Upper lobe of right lung (tissue), 1 donor: ENCODE results near the gene METTL24. TPM values are rescaled to one million over a fixed set of nuclear protein-coding genes. Genes with fewer than 3 reads are reported as not detected.
A peak's percentile ranks its signal among the peaks of the same experiment; 100 is the strongest.
"Not testable (repeated sequence)": the region's sequence is repeated elsewhere in the genome, so short reads cannot be mapped to it uniquely, and the experiment has no call there.

Experiments
- ATAC-seq: fragments of 200-7000 bp; cut with Tn5 transposase; one replicate; pipeline ENCODE4 v1.9.1; 2020; ENCODE audit warnings: mild to moderate bottlenecking, moderate library complexity
- DNase-seq: peaks from one replicate; pipeline ENCODE4 v3.0.0-alpha.2; 2020
- H3K27ac ChIP-seq: fragments of 200-600 bp; one replicate; pipeline ENCODE4 v1.8.0; 2022
- H3K27me3 ChIP-seq: fragments of 200-600 bp; one replicate; pipeline ENCODE4 v1.8.0; 2022; ENCODE audit warnings: mild to moderate bottlenecking
- H3K36me3 ChIP-seq: fragments of 200-600 bp; one replicate; pipeline ENCODE4 v1.8.0; 2022
- H3K4me1 ChIP-seq: fragments of 200-600 bp; one replicate; pipeline ENCODE4 v1.8.0; 2022
- H3K4me3 ChIP-seq: fragments of 200-600 bp; one replicate; pipeline ENCODE4 v1.8.0; 2022; ENCODE audit warnings: mild to moderate bottlenecking
- H3K9me3 ChIP-seq: fragments of 200-600 bp; one replicate; pipeline ENCODE4 v1.8.0; 2022
- CTCF ChIP-seq: fragments of 200-600 bp; IDR thresholded peaks from one replicate; pipeline ENCODE4 v1.8.0; 2022; ENCODE audit warnings: antibody characterized with exemption
- intact Hi-C: fragments of 100-400 bp; cut with DNase I; formaldehyde crosslinking; loops from one replicate; pipeline ENCODE4 v1.11.0; 2022
- total RNA-seq: library from RNA; stranded (reverse); fragmentation: NEBNext Ultra II Directional; extraction: Animal tissue kit (Norgen Biotek cat#: 25700); gene quantifications from one replicate; pipeline ENCODE4 v1.2.1, GENCODE V29; 2021
- donor health status: DM: no; HTN: yes; CAD: no; lungs with severe emphysema.

The METTL24 gene
- total RNA-seq, 1 donor from 2014 or later = 3.7 TPM

DNA sequence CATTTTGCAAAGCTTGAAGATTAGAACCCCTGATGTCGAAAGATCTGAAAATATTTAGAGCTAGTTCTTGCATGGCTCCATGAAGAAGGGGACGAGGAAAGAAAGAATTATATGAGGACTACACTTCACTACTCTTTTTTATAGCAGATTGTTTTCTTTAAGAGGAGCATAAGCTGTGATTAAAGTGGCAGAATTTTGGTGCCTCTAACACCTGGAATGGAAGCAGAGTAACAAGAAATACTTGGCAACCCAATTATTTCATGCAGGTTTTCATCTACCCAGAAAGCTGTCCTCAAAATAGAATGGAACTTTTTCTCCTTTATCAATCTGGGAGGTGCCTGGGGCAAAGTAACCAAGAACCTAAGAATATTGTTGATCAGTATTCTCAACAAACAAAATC, 4.0 kb downstream of the METTL24 start:
- intact Hi-C loops = no loop called here
- no peak for ATAC-seq
- Histone ChIP-seq H3K9me3 (no peaks in the 10 kb centered on the region), H3K27me3 (peaks cover 7% of the 10 kb centered on the region), H3K27ac (no peak overlapping the region), H3K4me3 (no peak overlapping the region), H3K4me1 (peaks cover 5% of the 10 kb centered on the region), H3K36me3 (no peaks in the 10 kb centered on the region)
- no peak for DNase-seq
- no peak for TF ChIP-seq CTCF

- Histone ChIP-seq H3K4me3 (no peak overlapping the region), H3K4me1 (peaks cover 5% of the 10 kb centered on the region), H3K27ac (peak overlapping the region; percentile 20), H3K36me3 (no peaks in the 10 kb centered on the region), H3K9me3 (no peaks in the 10 kb centered on the region), H3K27me3 (peaks cover 7% of the 10 kb centered on the region)
- DNase-seq = no peak
- no peak for ATAC-seq
- TF ChIP-seq CTCF = no peak
- intact Hi-C loops = no loop called here
Measured at GRCh38 chr6:110353457-110354001, 4.6 kb downstream of the METTL24 start.

- TF ChIP-seq CTCF = no peak
- Histone ChIP-seq H3K27me3 (peaks cover 7% of the 10 kb centered on the region), H3K27ac (peak overlapping the region; percentile 20), H3K4me1 (peaks cover 5% of the 10 kb centered on the region), H3K9me3 (no peaks in the 10 kb centered on the region), H3K36me3 (no peaks in the 10 kb centered on the region), H3K4me3 (no peak overlapping the region)
- DNase-seq (no peak), ATAC-seq (no peak)
- intact Hi-C loops = no loop called here
Measured at GRCh38 chr6:110352563-110353262, 5.4 kb downstream of the METTL24 start.

GRCh38 chr6:110351986-110352385, 6.2 kb downstream of the METTL24 start:
- DNase-seq (no peak), ATAC-seq (no peak)
- Histone ChIP-seq H3K9me3 (no peaks in the 10 kb centered on the region), H3K36me3 (no peaks in the 10 kb centered on the region), H3K27me3 (peaks cover 7% of the 10 kb centered on the region), H3K27ac (no peak overlapping the region), H3K4me1 (peaks cover 5% of the 10 kb centered on the region), H3K4me3 (no peak overlapping the region)
- TF ChIP-seq CTCF = no peak
- intact Hi-C loops = no loop called here

GRCh38 chr6:110351546-110351945, 6.6 kb downstream of the METTL24 start:
- Histone ChIP-seq H3K9me3 (no peaks in the 10 kb centered on the region), H3K36me3 (no peaks in the 10 kb centered on the region), H3K4me1 (peaks cover 5% of the 10 kb centered on the region), H3K27ac (no peak overlapping the region), H3K27me3 (peaks cover 3% of the 10 kb centered on the region), H3K4me3 (no peak overlapping the region)
- DNase-seq (no peak), ATAC-seq (peak; percentile 71)
- intact Hi-C loops = no loop called here
- no peak for TF ChIP-seq CTCF

DNA sequence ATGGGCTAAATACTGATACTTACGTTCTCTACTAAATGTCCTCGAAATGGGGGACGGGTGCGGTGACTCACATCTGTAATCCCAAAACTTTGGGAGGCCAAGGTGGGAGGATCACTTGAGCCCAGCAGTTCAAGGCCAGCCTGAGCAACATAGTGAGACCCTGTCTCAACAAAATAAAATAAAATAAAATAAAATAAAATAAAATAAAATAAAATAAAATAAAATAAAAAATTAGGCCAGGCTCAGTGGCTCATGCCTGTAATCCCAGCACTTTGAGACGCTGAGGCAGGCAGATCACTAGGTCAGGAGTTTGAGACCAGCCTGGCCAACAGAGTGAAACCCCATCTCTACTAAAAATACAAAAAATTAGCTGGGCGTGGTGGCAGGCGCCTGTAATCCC, 7.6 kb downstream of the METTL24 start:
- H3K27ac ChIP-seq, H3K4me1 ChIP-seq, H3K27me3 ChIP-seq, H3K36me3 ChIP-seq, H3K4me3 ChIP-seq, intact Hi-C loops, H3K9me3 ChIP-seq, ATAC-seq, DNase-seq: not testable (repeated sequence)
